Measurements from ENCODE around the gene IFFO2. TPM values are rescaled to one million over a fixed set of nuclear protein-coding genes. Genes with fewer than 3 reads are reported as not detected.

Gene IFFO2
- total and polyA plus RNA-seq, 2 donors (not counting 1 experiment from before 2014, with no cell fraction given): 16.8 to 19.2 TPM

GRCh38 chr1:18989896-18990295, 33.4 kb upstream of the IFFO2 start:
- Mint-ChIP-seq H3K4me3 (no peak overlapping the region), H3K27me3 (peaks cover 27% of the 10 kb centered on the region), H3K4me1 (no peaks in the 10 kb centered on the region), H3K9me3 (ENCODE audit: insufficient read depth) (no peaks in the 10 kb centered on the region), H3K27ac (no peak overlapping the region)
- DNase-seq: no peak
- H4K20me1 ChIP-seq (ENCODE audit: control insufficient read depth, insufficient read depth, low read length, poor library complexity, severe bottlenecking): no peaks in the 10 kb centered on the region
- no peaks in the 10 kb centered on the region for H3K79me2 ChIP-seq (ENCODE audit: control insufficient read depth, insufficient read depth, low read length)
- no peaks in the 10 kb centered on the region for H3K4me1 ChIP-seq (ENCODE audit: control insufficient read depth in 2 of 2, insufficient read depth in 2 of 2, low read length in 2 of 2)
- H3K27me3 ChIP-seq (replicated peaks in 1 of 4; ENCODE audit: control extremely low read depth in 1 of 4, control insufficient read depth in 3 of 4, insufficient read depth in 4 of 4, low read length in 3 of 4): no peaks in the 10 kb centered on the region
- no peak overlapping the region for H3K4me3 ChIP-seq (ENCODE audit: control extremely low read depth in 1 of 5, extremely low read depth in 1 of 5, insufficient read depth in 1 of 5, low read depth in 2 of 5, low read length in 4 of 5)
- intact Hi-C loops (cut with micrococcal nuclease): no loop called here
- ATAC-seq (ENCODE audit: low read depth): no peak
- ChIA-PET POLR2A (no interaction called here), CTCF (interaction anchor here (0.8 kb wide), 1 partner anchor 17 kb away, joined by 3 read pairs; no protein-coding TSS in a partner anchor)
- TF ChIP-seq EZH2 (IDR thresholded peaks at IDR 0.05; ENCODE audit: borderline replicate concordance, insufficient read depth, low read depth, low read length, poor library complexity, severe bottlenecking) (no peak), CTCF (IDR thresholded peaks at IDR 0.05) (no peak)
- no peak overlapping the region for H3K4me2 ChIP-seq (replicated peaks; ENCODE audit: low read depth, low read length, poor library complexity, severe bottlenecking)
- no peak overlapping the region for H3K27ac ChIP-seq (ENCODE audit: low read length in 2 of 2)
- no peak overlapping the region for H3K9ac ChIP-seq (ENCODE audit: low read length)
- no peak overlapping the region for H2AFZ ChIP-seq (ENCODE audit: insufficient read depth, low read depth, low read length, poor library complexity, severe bottlenecking)
- H3K9me3 ChIP-seq (ENCODE audit: control extremely low read depth in 1 of 3, control insufficient read depth in 2 of 3, insufficient read depth in 1 of 3, low read length in 2 of 3): peaks cover 0 to 4% (median 0%) of the 10 kb centered on the region in 3 donors
- WGBS (ENCODE audit: insufficient coverage): 95% methylated on average over 7 of the region's 9 CpGs
- no peaks in the 10 kb centered on the region for H3K36me3 ChIP-seq (replicated peaks in 1 of 2; ENCODE audit: control extremely low read depth in 1 of 2, control insufficient read depth in 1 of 2, extremely low read depth in 1 of 2, insufficient read depth in 2 of 2, low read length in 1 of 2)

- no peaks in the 10 kb centered on the region for H4K20me1 ChIP-seq (ENCODE audit: control insufficient read depth, insufficient read depth, low read length, poor library complexity, severe bottlenecking)
- H3K36me3 ChIP-seq (replicated peaks in 1 of 2; ENCODE audit: control extremely low read depth in 1 of 2, control insufficient read depth in 1 of 2, extremely low read depth in 1 of 2, insufficient read depth in 2 of 2, low read length in 1 of 2): no peaks in the 10 kb centered on the region
- Mint-ChIP-seq H3K4me3 (no peak overlapping the region), H3K27me3 (peaks cover 33% of the 10 kb centered on the region), H3K27ac (no peak overlapping the region), H3K4me1 (no peaks in the 10 kb centered on the region), H3K9me3 (ENCODE audit: insufficient read depth) (no peaks in the 10 kb centered on the region)
- TF ChIP-seq EZH2 (IDR thresholded peaks at IDR 0.05; ENCODE audit: borderline replicate concordance, insufficient read depth, low read depth, low read length, poor library complexity, severe bottlenecking) (no peak), CTCF (IDR thresholded peaks at IDR 0.05) (no peak)
- WGBS (ENCODE audit: insufficient coverage): 92% methylated on average over 8 of the region's 11 CpGs
- ATAC-seq (ENCODE audit: low read depth) (no peak), DNase-seq (no peak)
- intact Hi-C loops (cut with micrococcal nuclease): no loop called here
- POLR2A ChIA-PET: no interaction called here
- H3K4me3 ChIP-seq (ENCODE audit: control extremely low read depth in 1 of 5, extremely low read depth in 1 of 5, insufficient read depth in 1 of 5, low read depth in 2 of 5, low read length in 4 of 5): no peak overlapping the region
- H3K4me2 ChIP-seq (replicated peaks; ENCODE audit: low read depth, low read length, poor library complexity, severe bottlenecking): no peak overlapping the region
- H2AFZ ChIP-seq (ENCODE audit: insufficient read depth, low read depth, low read length, poor library complexity, severe bottlenecking): no peak overlapping the region
- no peak overlapping the region for H3K9ac ChIP-seq (ENCODE audit: low read length)
- H3K4me1 ChIP-seq (ENCODE audit: control insufficient read depth in 2 of 2, insufficient read depth in 2 of 2, low read length in 2 of 2): no peaks in the 10 kb centered on the region
- peaks cover 0 to 4% (median 0%) of the 10 kb centered on the region in 3 donors for H3K9me3 ChIP-seq (ENCODE audit: control extremely low read depth in 1 of 3, control insufficient read depth in 2 of 3, insufficient read depth in 1 of 3, low read length in 2 of 3)
- no peaks in the 10 kb centered on the region for H3K79me2 ChIP-seq (ENCODE audit: control insufficient read depth, insufficient read depth, low read length)
- H3K27ac ChIP-seq (ENCODE audit: low read length in 2 of 2): no peak overlapping the region
- CTCF ChIA-PET: interaction anchor here (0.8 kb wide), 1 partner anchor 17 kb away, joined by 3 read pairs; no protein-coding TSS in a partner anchor
- H3K27me3 ChIP-seq (replicated peaks in 1 of 4; ENCODE audit: control extremely low read depth in 1 of 4, control insufficient read depth in 3 of 4, insufficient read depth in 4 of 4, low read length in 3 of 4): no peaks in the 10 kb centered on the region
These were observed 32.8 kb upstream of the IFFO2 start for GRCh38 chr1:18989176-18989799.
